ENCODE data around the gene UVSSA.

Gene UVSSA

GRCh38 chr4:1352567-1352900 lies 5.5 kb downstream of the UVSSA start:
- H3K27ac ChIP-seq (ENCODE audit: low read depth, low read length, severe bottlenecking) = no peak overlapping the region
- peaks cover 41% of the 10 kb centered on the region for H3K36me3 ChIP-seq (ENCODE audit: control insufficient read depth, insufficient read depth, low read length)
- H3K4me1 ChIP-seq (ENCODE audit: control insufficient read depth, insufficient read depth, low read length, poor library complexity, severe bottlenecking) = no peaks in the 10 kb centered on the region
- H3K4me3 ChIP-seq (ENCODE audit: extremely low read depth, insufficient read depth, low read length, poor library complexity, severe bottlenecking) = no peak overlapping the region
- 91 to 97% methylated on average over 12 of the region's 12 CpGs for WGBS, 2 experiments (ENCODE audit: insufficient coverage in 2 of 2)
- H3K9me3 ChIP-seq (ENCODE audit: control insufficient read depth, low read length) = no peaks in the 10 kb centered on the region

GRCh38 chr4:1353186-1354055 lies 6.4 kb downstream of the UVSSA start:
- H3K4me1 ChIP-seq (ENCODE audit: control insufficient read depth, insufficient read depth, low read length, poor library complexity, severe bottlenecking) = no peaks in the 10 kb centered on the region
- H3K36me3 ChIP-seq (ENCODE audit: control insufficient read depth, insufficient read depth, low read length) = peaks cover 48% of the 10 kb centered on the region
- 96% methylated on average over 26 to 27 of the region's 30 CpGs for WGBS, 2 experiments (ENCODE audit: insufficient coverage in 2 of 2)
- H3K4me3 ChIP-seq (ENCODE audit: extremely low read depth, insufficient read depth, low read length, poor library complexity, severe bottlenecking) = no peak overlapping the region
- H3K9me3 ChIP-seq (ENCODE audit: control insufficient read depth, low read length) = no peaks in the 10 kb centered on the region
- H3K27ac ChIP-seq (ENCODE audit: low read depth, low read length, severe bottlenecking) = no peak overlapping the region

- H3K4me3 ChIP-seq (ENCODE audit: extremely low read depth, insufficient read depth, low read length, poor library complexity, severe bottlenecking) = no peak overlapping the region
- WGBS, 2 experiments (ENCODE audit: insufficient coverage in 2 of 2) = 85 to 93% methylated on average over 15 to 32 of the region's 36 CpGs
- peaks cover 53% of the 10 kb centered on the region for H3K36me3 ChIP-seq (ENCODE audit: control insufficient read depth, insufficient read depth, low read length)
Measured at GRCh38 chr4:1354136-1354982, 7.4 kb downstream of the UVSSA start.

GRCh38 chr4:1354983-1355275 lies 7.9 kb downstream of the UVSSA start:
- Histone ChIP-seq H3K9me3 (ENCODE audit: control insufficient read depth, low read length) (no peaks in the 10 kb centered on the region), H3K4me1 (ENCODE audit: control insufficient read depth, insufficient read depth, low read length, poor library complexity, severe bottlenecking) (no peaks in the 10 kb centered on the region), H3K4me3 (ENCODE audit: extremely low read depth, insufficient read depth, low read length, poor library complexity, severe bottlenecking) (no peak overlapping the region), H3K36me3 (ENCODE audit: control insufficient read depth, insufficient read depth, low read length) (peaks cover 49% of the 10 kb centered on the region), H3K27ac (ENCODE audit: low read depth, low read length, severe bottlenecking) (no peak overlapping the region)
- 91 to 97% methylated on average over 15 of the region's 18 CpGs for WGBS, 2 experiments (ENCODE audit: insufficient coverage in 2 of 2)

More at GRCh38 chr4:1354136-1354982, 7.4 kb downstream of the UVSSA start:
- H3K27ac ChIP-seq (ENCODE audit: low read depth, low read length, severe bottlenecking) = no peak overlapping the region
- H3K9me3 ChIP-seq (ENCODE audit: control insufficient read depth, low read length) = no peaks in the 10 kb centered on the region
- H3K4me1 ChIP-seq (ENCODE audit: control insufficient read depth, insufficient read depth, low read length, poor library complexity, severe bottlenecking) = no peaks in the 10 kb centered on the region

- no peak overlapping the region for H3K27ac ChIP-seq (ENCODE audit: low read depth, low read length, severe bottlenecking)
- H3K4me1 ChIP-seq (ENCODE audit: control insufficient read depth, insufficient read depth, low read length, poor library complexity, severe bottlenecking) = peaks cover 2% of the 10 kb centered on the region
- H3K36me3 ChIP-seq (ENCODE audit: control insufficient read depth, insufficient read depth, low read length) = peaks cover 48% of the 10 kb centered on the region
- WGBS, 2 experiments (ENCODE audit: insufficient coverage in 2 of 2) = 92% methylated on average over 6 to 14 of the region's 14 CpGs
- H3K9me3 ChIP-seq (ENCODE audit: control insufficient read depth, low read length) = no peaks in the 10 kb centered on the region
- no peak overlapping the region for H3K4me3 ChIP-seq (ENCODE audit: extremely low read depth, insufficient read depth, low read length, poor library complexity, severe bottlenecking)
Measured at GRCh38 chr4:1355378-1355777, 8.4 kb downstream of the UVSSA start.

GRCh38 chr4:1356181-1356998 lies 9.4 kb downstream of the UVSSA start:
- Histone ChIP-seq H3K4me1 (ENCODE audit: control insufficient read depth, insufficient read depth, low read length, poor library complexity, severe bottlenecking) (peaks cover 6% of the 10 kb centered on the region), H3K36me3 (ENCODE audit: control insufficient read depth, insufficient read depth, low read length) (peaks cover 53% of the 10 kb centered on the region), H3K4me3 (ENCODE audit: extremely low read depth, insufficient read depth, low read length, poor library complexity, severe bottlenecking) (no peak overlapping the region), H3K9me3 (ENCODE audit: control insufficient read depth, low read length) (no peaks in the 10 kb centered on the region), H3K27ac (ENCODE audit: low read depth, low read length, severe bottlenecking) (no peak overlapping the region)
- WGBS, 2 experiments (ENCODE audit: insufficient coverage in 2 of 2) = 68 to 73% methylated on average over 22 to 24 of the region's 28 CpGs

- no peak overlapping the region for H3K4me3 ChIP-seq (ENCODE audit: extremely low read depth, insufficient read depth, low read length, poor library complexity, severe bottlenecking)
- 91 to 94% methylated on average over 19 to 26 of the region's 27 CpGs for WGBS, 2 experiments (ENCODE audit: insufficient coverage in 2 of 2)
- H3K9me3 ChIP-seq (ENCODE audit: control insufficient read depth, low read length) = no peaks in the 10 kb centered on the region
- peaks cover 50% of the 10 kb centered on the region for H3K36me3 ChIP-seq (ENCODE audit: control insufficient read depth, insufficient read depth, low read length)
- H3K27ac ChIP-seq (ENCODE audit: low read depth, low read length, severe bottlenecking) = no peak overlapping the region
- H3K4me1 ChIP-seq (ENCODE audit: control insufficient read depth, insufficient read depth, low read length, poor library complexity, severe bottlenecking) = peaks cover 6% of the 10 kb centered on the region
Measured at GRCh38 chr4:1357356-1358248, 10.6 kb downstream of the UVSSA start.

GRCh38 chr4:1358421-1359143 lies 11.6 kb downstream of the UVSSA start:
- peaks cover 42% of the 10 kb centered on the region for H3K36me3 ChIP-seq (ENCODE audit: control insufficient read depth, insufficient read depth, low read length)
- 96% methylated on average over 38 of the region's 38 CpGs for WGBS, 2 experiments (ENCODE audit: insufficient coverage in 2 of 2)
- no peak overlapping the region for H3K4me3 ChIP-seq (ENCODE audit: extremely low read depth, insufficient read depth, low read length, poor library complexity, severe bottlenecking)
- H3K4me1 ChIP-seq (ENCODE audit: control insufficient read depth, insufficient read depth, low read length, poor library complexity, severe bottlenecking) = peaks cover 6% of the 10 kb centered on the region
- H3K9me3 ChIP-seq (ENCODE audit: control insufficient read depth, low read length) = no peaks in the 10 kb centered on the region
- no peak overlapping the region for H3K27ac ChIP-seq (ENCODE audit: low read depth, low read length, severe bottlenecking)

- peaks cover 6% of the 10 kb centered on the region for H3K4me1 ChIP-seq (ENCODE audit: control insufficient read depth, insufficient read depth, low read length, poor library complexity, severe bottlenecking)
- H3K4me3 ChIP-seq (ENCODE audit: extremely low read depth, insufficient read depth, low read length, poor library complexity, severe bottlenecking) = no peak overlapping the region
- H3K9me3 ChIP-seq (ENCODE audit: control insufficient read depth, low read length) = no peaks in the 10 kb centered on the region
- H3K36me3 ChIP-seq (ENCODE audit: control insufficient read depth, insufficient read depth, low read length) = peaks cover 40% of the 10 kb centered on the region
- 94 to 100% methylated on average over 5 to 7 of the region's 14 CpGs for WGBS, 2 experiments (ENCODE audit: insufficient coverage in 2 of 2)
- H3K27ac ChIP-seq (ENCODE audit: low read depth, low read length, severe bottlenecking) = no peak overlapping the region
Measured at GRCh38 chr4:1359144-1359501, 12.1 kb downstream of the UVSSA start.

Measured in mesodermal cell (in vitro differentiated cells).